D341Med (cell line): ENCODE data around the gene SYCP2.
A peak's percentile ranks its signal among the peaks of the same experiment; 100 is the strongest.

Experiments used
- DNase-seq: peaks from one replicate; pipeline ENCODE4 v3.0.0; 2012; ENCODE audit warnings: low spot score

SYCP2 gene

DNA sequence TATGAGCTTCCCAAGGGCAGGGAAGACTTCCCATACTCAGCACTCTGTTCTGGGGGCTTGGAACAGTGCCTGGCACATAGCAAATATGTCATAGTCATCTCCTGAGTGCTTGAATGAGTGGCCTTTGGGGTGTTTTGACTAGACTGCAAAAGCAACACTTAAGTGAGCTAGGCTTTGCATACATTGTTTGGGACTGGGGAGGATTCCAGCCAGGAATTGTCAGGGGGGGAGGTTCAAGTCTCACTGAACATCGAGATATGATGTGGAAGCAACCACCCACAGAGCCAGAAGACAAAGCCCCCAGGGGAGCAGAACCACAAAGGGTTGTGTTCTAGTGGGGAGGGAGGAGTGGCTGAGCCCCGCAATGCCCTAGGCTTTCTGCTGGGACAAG, 98.4 kb downstream of the SYCP2 start:
- DNase-seq, result no peak

DNA sequence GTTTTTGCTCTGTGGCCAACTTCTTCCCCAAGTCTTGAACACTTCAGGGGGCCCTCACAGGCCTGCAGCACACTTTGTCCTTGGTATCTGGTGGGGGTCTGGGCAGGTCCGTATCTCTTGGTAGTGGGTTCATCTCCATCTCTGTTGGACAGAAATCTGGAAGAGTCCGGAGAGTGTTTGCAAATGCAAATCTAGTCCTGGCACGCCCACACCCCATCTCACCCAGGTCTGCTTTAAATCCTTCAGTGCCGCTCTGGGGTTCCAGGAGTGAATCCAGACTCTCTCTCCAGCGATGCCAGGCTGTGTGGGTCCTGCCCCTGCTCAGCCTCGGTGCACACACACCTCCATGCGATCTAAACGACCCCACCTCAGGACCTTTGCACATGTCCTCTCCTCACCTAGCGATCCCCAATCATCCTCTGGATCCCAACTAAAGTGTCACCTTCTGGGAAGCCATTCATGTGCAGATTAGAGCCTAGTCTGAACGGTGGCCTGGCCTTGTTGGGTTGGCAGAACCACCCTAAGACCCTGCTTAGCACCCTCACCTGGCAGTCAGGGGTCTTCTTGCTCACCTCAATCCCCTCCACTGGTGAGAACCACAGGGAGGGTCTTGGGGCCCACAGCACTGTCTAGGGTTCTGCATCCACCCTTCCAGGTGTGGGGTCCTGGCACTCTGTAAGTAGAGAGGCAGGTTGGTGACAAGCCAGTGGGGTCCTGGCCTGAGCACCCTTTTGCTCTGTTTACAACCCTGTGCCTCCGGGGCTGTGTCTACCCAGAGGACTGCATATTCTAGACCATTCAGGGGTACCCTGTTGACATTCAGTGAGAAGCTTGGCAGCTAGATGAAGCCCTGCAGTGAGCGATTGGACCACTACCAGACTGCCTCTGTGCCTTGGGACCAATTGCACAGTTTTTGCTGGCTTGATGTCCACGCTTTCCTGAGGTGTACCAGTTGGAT, 100.8 kb downstream of the SYCP2 start:
- no peak for DNase-seq

DNA sequence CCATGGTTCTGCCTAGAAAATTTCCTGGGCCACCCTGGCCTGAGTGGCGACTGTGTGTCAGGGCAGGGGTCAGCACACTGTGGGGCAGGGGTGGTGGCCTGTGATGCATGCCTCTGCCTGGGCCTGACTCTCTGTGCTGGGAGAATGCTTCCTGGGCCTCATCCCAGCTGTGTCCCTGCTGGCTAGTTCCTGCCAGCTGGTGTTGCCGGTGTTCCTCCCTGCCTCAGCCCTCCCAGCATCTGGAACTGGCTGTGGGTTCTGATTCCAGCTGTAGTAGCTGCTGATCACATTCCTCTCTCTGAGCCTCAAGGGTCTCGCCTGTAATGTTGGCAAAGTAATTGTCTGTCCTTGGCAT, 101.5 kb downstream of the SYCP2 start:
- no peak for DNase-seq

DNA sequence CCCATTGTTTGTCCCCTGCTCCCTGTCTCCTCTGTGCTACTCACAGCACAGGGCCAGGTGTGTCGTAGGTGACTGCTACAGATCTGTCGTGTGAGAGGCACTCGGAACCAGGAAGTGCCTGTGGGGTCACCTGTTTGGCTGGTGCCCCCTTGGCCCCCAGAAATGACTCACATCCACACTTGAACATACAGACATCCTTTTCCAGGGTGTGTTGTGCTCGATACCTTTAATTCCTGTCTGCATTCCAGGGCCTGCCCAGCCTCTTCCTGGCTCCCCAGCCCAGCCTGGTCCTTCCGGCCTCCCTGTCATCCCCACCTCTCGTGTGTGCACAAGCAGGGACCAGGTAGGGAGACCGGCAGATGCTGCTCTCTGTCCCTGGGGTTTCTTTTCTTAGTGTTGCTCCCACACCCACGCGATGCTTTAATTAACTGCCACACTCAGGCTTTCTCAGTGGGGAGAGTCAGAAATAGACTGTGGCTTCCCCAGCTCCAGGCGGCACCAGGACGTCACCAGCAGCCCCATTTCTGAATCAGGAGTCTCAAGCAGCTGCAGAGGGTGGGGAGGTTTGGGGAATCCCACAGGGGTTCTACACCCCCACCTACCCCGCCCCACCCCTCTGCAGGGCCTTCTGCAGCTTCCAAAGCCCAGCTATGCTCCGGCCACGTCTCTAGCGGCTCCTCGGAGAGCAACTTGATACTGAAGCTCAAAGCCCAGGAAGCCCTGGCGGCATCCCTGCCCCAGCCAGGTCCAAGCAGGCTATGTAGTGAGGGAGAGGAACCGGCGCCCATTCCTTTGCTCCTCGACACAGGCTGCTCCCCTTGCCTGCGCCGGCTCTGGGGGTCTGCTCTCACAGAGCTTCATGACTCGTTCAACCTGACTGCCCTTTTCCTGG, 102.2 kb downstream of the SYCP2 start:
- DNase-seq, result no peak

DNA sequence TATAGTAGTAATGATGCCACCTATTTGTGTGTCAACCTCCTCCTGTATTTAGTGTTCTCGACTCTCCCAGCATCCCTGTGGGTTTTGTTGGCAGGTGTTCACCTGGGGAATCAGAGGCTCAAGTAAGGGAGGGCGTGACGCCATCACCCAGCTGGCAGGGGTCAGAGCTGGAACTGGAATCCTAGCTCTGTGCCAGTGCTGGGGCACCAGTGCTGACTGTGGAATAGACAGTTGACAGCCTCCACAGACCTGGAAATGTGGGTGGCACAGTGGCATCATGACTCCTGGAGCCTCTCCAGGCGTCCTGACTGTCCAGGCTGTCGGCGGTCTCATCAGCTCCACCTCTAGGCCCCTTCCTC, 102.8 kb downstream of the SYCP2 start:
- DNase-seq, result no peak

DNA sequence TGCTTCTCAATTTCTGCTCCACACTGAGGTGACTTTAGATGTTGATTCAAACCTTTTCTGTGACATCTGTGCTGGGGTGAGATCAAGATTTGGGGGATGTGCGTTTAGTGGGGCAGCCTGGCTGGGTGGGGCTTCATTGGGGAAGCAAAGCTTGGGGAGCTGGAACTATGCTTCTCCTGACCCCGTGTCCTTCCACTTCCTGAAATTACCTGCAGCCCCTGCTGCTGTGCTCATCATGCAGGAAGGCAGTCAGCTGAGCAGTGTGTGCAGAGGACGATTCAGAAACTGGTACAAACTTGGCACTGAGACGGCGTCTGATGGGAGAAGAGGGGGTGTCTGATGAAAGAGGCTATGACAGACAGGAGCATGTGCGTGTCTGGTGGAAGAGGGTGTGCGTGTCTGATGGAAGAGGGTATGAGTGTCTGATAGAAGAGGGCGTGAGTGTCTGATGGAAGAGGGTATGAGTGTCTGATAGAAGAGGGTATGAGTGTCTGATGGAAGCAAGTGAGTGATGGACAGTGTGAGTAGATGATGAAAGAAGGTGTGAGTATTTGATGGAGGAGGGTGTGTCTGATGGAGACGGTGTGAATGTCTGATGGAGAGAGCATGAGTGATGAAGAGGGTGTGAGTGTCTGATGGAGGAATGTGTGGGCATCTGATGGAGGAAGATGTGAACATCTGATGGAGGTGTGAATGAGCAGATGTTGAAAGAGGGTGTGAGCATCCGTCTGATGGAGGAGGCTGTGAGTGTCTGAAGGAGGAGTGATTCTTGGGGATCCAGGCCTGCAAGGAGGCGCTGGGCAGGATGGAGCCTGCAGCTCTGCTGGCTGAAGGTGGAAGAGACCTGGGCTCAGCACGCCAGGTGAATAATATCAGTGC, 103.4 kb downstream of the SYCP2 start:
- DNase-seq, result no peak

DNA sequence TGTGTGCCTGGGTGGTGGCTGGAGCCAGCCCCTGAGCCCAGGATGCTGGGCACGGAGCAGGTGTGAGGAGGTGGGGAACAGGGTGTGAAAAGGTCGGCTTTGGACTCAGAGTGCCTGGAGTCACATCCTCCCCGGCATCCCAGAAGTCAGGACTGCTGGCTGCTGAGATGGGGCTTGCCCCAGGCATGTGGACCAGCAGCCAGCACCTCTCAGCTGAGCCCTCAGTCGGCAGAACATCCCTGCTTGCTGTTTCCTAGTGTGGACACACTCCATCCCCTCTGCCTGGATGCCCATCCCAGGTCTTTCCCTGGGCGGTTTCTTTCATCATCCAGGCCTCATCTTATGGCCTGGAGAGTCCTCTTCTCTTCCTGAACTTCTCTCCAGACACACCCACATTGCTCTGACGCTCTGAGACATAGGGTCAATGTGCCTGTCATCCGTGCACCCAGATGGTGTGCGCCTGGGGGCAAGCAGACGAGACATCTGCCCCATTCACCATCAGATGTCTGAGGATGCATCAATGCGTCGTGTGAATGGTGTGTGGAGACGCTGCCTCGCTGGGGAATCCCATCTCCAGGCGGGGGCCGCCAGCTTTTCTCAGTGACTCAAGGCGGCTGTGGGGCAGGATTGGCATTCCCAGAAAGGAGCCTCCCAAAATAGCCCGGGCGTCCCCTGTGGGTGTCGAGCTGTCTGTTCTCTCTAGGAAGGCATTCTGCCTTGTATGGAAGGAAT, 104.2 kb downstream of the SYCP2 start:
- no peak for DNase-seq

DNA sequence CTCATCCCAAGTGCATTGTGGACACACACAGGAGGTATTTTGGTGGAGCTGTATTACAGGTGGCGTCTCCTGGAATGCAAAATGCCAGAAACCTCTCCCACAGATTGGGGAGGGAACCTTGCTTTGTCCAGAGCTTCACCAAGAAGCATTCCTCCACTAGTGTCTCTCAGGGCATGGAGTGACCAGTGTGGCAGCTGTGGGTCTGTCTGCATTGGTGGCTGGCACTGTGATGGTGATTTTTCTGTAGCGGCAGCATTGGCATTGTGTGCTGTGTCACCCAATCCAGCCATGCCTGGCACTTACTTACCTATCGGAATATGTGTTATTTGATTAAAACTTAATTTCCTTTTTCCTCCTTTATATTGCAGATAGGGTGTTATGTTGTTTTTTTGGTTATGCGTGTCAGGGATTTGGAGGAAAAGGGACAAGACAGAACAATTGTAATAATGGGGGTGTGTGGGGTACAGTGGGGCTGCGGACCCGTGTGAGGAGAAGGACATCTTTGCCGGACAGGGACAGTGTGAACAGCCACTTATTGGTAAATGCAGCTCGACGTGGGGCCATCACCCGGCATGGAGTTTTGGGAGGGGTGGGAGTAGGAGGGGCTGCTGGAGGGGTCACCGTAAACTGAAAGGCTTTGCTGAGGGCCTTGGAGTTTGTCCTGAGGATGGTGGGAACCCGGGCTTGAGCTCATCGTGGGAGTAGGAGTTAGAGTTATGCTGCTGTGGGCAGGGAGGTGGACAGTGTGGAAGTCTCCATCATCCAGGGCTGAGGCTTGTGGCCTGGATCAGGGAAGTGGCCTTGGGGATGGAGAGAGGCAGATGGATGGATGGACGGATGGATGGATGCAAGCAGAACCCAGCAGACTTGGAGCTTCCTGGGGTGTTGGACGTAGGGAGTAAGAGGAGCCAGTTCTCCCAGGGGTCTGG, 105.0 kb downstream of the SYCP2 start:
- DNase-seq, result no peak

DNA sequence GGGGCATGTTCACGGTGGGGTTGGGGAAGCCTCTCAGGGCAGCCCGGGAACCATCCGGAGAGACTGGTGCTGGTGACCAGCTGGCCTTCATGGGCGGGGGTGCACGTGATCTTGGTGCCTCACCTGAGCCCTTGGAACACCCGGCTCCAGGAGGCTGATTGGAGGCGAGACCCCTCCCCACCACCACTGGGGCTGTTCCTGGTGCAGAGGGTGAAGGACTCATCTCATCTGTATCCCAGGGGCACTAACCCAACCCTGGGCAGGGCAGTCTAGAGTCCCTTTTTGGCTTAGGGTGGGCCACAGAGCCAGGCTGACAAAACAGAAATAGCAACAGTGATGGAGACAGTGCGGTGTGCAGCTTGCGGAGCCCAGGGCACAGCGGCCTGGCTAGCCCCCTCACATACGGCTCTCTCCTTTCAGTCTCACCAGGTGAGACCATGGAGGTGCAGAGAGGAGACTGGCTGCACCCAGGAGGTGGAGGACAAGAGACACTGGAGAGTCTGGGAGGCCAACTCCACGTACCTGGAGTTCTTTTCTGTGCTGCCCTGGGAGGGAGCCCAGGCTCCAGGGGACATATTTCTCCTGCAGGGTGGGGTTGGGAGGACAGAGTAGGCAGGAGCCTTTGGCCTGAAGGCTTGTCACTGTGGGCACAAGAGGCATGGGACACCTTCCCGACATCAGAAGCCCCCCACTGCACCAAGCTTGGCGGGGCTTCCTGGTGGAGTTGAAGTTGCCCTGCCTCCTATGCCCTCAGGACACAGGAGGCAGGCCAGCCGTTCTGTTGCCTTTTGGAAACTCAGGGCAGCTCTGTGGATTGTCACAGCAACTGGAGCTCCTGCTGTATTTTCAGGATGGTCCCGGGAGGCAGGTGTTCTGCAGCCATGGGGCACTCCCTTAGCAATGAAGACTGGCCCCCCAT, 106.0 kb downstream of the SYCP2 start:
- DNase-seq, result no peak

DNA sequence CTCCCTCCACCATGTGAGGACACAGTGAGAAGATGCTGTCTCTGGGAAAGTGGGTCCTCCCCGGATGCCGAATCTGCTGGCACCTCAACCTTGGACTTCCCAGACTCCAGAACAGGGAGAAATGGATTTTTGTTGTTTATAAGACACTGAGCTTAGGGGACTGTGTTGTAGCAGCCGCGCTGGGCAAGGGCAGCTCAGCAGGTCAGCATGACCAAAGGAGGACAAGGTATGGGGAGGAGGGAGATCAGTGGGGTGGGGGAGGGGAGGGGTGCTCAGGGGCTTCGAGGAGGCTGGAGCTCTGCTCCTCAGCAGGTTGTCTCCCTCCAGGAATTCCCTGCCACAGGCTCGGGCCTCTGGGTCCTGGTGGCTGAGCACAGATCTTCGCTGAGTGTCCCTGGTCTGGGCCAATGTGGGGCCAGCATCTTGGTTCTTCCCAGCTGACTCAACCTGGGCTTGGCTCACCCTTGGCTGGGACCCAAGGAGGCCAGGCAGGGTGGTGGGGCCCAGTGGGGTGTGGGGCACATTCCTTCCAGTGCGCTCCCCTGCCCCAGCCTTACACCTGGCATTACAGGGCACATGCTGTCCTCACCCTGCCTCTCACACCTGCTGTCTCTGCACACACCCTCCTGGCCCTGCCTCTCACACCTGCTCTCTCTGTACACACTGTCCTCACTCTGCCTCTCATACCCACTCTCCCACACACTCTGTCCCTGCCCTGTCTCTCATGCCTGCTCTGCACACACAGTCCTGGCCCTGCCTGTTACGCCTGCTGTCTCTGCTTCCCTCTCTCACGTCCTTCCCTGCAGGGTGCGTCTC, 107.3 kb downstream of the SYCP2 start:
- DNase-seq, result no peak

DNA sequence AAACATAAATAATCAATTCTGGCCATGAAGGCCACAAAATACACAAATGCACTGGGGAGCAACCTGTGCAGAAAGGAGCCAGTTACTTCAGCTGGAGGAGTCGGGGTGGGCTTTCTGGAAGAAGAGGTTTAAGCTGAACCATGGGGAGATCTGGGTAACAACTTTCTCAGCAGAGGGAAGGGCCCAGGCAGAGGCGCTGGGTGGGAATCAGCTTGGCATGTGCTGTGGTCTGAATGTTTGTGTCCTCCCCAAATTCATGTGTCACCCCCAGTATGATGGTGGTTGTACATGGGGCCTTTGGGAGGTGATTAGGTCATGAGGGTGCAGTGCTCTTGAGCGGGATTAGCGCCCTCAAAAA, 107.9 kb downstream of the SYCP2 start:
- no peak for DNase-seq

DNA sequence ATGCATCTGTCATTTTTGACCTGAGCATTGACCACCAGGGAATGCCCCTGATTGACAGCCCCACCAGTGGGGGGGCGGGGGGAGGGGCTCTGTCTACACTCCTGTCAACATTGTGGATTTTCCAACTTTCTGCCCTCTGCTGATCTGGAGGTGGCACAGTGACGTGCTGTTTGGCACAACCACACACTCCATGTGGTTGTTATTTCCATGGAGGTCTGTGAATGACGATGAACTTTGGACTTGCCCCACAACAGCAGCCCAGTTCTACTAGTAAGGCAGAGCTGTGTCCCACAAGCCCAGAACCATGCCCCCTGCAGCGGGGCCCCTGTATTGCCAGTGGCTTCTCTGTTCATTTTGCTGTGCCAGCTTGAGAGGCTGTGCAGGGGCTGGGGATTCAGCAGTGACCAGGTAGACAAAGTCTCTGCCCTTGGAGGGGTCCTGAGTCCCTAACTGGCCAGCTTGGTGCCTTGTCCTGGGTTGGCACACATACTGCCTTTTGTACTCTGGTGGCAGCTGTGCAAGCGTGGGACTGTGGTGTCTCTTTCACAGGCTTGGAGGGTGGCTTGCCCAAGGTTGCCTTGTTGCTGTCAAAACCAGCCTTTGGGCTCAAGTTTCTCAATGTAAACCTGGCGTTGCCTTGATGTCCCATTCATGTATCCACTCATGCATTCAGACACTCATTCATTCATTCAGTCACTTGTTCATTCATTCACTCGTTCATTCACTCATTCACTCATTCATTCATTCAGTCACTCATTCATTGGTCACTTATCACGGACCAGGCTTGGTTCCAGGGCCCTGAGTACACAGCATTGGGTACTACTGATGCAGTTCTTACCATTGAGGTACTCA, 108.5 kb downstream of the SYCP2 start:
- no peak for DNase-seq

DNA sequence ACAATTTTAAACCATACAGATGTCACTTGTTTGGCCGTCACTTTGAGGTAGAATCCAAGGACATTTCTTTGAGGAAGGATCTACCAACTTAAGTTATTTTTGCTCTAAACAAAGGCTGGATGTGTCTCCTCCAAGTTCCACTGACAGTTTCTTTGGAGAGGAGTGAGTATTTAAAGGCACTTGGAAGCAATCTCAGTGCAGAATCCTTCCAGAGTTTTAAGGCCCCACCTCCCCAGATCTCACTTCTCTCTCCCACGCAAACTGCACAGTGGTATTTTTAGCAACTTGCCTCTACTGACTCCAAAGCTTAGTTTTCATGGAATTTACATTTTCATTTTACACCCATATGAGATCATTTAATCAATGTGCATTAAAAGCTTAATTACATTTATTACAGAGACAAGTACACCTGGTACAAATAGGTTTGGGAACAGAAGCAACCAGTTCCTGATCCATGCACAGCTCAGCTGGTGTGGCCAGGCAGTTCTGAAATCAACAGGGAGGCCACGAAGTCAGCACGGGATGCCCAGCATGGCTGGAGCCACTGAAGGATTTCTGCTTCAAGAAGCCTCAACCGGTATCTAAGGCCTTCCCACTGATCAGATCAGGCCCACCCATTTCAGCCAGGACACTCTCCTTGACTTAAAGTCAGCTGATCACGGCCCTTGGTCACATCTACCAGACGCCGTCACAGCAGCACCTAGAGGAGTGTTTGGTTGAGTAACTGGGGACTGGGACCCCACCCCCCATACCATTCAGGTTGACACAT, 109.8 kb downstream of the SYCP2 start:
- DNase-seq, result no peak

DNA sequence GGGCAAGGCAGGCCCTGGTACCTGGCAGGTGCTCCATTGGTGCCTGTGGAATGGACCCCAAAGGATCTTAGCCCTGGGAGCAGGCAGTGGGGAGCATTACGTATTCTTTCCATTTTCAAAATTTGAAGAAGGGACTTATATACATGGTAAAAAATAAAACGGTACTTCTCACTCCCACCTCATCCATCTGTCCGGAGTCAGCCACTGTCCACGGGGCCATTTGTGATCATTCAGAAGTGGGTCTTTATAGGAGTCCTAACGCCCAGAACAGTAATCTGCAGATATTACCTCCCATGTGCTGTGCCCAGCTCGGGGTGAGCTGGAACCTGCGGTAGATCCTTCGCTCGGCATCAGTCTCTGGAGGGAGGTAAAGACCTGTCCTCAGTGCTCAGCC, 110.4 kb downstream of the SYCP2 start:
- DNase-seq, result no peak

DNA sequence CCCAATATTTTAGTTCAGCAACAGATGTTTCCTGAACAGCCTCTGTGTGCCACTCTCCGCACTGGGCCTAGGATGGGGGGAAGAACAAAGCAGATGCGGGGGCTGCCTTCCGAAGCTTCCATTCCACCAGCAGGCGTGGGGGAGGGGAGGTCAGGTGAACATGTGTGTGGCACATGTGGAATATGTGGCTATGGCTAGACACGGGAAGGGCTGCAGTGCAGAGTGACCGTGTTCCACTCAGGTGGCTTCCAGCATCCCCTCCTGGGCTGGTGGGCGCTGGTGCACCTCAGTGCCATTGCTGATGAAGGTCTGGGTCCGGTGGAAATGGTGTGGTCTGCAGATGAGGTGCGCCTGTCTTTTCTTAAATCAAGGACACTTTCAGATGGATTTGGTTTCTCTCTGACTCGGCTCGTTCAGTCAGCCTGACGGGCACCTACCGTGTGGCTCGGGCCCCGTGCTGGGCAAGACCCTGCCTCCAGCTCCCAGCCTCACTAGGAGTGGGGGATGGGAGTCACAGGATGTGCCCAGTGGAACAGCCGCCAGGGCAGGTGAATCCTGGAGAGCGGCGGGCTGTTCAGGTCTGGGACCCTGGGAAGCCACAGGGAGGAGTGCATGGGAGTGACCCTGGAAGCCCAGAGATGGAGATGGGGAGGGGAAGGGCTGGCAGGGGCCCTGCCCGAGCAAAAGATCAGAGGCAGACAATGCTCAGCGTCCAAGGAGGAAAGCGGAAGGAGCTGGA, 111.0 kb downstream of the SYCP2 start:
- DNase-seq, result no peak

DNA sequence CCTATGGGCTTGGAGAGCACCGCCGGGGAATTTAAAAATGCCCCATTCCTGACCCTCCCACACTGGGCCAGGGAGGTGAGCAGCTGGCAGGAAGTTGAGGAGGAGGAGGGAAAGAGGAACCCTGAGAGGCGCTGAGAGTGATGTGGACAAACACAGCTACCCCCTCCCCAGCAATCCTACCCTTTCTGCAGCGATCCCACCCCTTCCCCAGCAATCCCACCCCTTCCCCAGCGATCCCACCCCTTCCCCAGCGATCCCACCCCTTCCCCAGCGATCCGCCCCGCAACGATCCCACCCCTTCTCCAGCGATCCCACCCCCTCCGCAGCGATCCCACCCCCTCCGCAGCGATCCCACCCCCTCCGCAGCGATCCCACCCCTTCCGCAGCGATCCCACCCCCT, 111.6 kb downstream of the SYCP2 start:
- peak; percentile 8 for DNase-seq
